HG02759 (cell line): ENCODE measurements around the gene OR2Z1.
"Not testable (repeated sequence)": the region's sequence is repeated elsewhere in the genome, so short reads cannot be mapped to it uniquely, and the experiment has no call there.

ENCODE experiments used
- ATAC-seq: cut with Tn5 transposase; IDR thresholded peaks from one replicate; pipeline ENCODE4 v1.9.1; 2021; ENCODE audit warnings: mild to moderate bottlenecking, moderate library complexity; ENCODE audit not compliant: unreplicated experiment

The OR2Z1 gene

GRCh38 chr19:8702350-8702749 lies 19.1 kb upstream of the OR2Z1 start:
- ATAC-seq = no peak

DNA sequence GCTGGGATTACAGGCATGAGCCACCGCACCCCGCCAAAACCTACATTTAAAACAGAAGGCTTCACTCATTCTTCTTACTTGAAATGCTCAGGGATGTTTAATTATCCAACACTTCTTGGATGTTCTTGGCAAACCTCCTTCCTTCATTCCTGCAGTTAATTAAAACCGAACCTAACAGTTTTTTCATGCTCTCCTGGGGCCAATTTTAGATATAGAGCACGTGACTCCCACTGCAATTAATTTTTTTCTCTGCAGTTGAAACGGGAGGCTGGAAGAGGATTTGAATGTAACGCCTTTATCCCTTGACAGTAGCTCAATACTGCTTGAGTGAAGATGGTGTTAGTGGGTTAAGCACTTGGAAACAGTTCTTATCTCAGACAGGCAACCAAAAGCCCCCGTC lies 18.2 kb upstream of the OR2Z1 start:
- ATAC-seq = no peak

GRCh38 chr19:8705304-8705703 lies 16.1 kb upstream of the OR2Z1 start:
- ATAC-seq = not testable (repeated sequence)

GRCh38 chr19:8705742-8706141 lies 15.7 kb upstream of the OR2Z1 start:
- no peak for ATAC-seq

GRCh38 chr19:8710337-8710736 lies 11.1 kb upstream of the OR2Z1 start:
- not testable (repeated sequence) for ATAC-seq

- ATAC-seq = no peak
Observed at GRCh38 chr19:8722032-8722431, 598 bp downstream of the OR2Z1 start.

DNA sequence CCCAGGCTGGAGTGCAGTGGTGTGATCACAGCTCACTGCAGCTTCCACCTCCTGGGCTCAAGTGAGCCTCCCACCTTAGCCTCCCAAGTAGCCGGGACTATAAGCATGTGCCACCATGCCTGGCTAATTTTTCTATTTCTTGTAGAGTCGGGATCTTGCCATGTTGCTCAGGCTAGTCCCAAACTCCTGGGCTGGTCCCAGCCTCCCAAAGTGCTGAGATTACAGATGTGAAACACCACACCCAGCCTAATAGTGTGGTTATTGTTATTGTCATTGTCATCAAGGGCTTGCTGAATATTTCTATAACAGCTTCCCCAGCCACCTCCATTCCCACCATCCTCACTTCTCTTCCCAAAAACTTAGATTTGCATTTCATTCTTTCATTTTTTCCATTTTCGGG lies 2.8 kb downstream of the OR2Z1 start:
- ATAC-seq = no peak

GRCh38 chr19:8731428-8732169 lies 10.2 kb downstream of the OR2Z1 start:
- no peak for ATAC-seq

GRCh38 chr19:8738377-8738776 lies 16.9 kb downstream of the OR2Z1 start:
- no peak for ATAC-seq

DNA sequence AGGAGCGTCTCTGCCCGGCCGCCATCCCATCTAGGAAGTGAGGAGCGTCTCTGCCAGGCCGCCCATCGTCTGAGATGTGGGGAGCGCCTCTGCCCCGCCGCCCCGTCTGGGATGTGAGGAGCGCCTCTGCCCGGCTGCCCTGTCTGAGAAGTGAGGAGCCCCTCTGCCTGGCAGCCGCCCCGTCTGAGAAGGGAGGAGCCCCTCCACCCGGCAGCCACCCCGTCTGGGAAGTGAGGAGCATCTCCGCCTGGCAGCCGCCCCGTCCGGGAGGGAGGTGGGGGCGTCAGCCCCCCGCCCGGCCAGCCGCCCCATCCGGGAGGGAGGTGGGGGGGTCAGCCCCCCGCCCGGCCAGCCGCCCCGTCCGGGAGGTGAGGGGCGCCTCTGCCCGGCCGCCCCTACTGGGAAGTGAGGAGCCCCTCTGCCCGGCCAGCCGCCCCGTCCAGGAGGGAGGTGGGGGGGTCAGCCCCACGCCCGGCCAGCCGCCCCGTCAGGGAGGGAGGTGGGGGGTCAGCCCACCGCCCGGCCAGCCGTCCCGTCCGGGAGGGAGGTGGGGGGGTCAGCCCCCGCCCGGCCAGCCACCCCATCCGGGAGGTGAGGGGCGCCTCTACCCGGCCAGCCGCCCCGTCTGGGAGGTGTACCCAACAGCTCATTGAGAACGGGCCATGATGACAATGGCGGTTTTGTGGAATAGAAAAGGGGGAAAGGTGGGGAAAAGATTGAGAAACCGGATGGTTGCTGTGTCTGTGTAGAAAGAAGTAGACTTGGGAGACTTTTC lies 18.0 kb downstream of the OR2Z1 start:
- ATAC-seq = not testable (repeated sequence)

GRCh38 chr19:8767257-8767656 lies 45.8 kb downstream of the OR2Z1 start:
- not testable (repeated sequence) for ATAC-seq

- ATAC-seq = not testable (repeated sequence)
Observed at GRCh38 chr19:8769265-8769664, 47.8 kb downstream of the OR2Z1 start.

DNA sequence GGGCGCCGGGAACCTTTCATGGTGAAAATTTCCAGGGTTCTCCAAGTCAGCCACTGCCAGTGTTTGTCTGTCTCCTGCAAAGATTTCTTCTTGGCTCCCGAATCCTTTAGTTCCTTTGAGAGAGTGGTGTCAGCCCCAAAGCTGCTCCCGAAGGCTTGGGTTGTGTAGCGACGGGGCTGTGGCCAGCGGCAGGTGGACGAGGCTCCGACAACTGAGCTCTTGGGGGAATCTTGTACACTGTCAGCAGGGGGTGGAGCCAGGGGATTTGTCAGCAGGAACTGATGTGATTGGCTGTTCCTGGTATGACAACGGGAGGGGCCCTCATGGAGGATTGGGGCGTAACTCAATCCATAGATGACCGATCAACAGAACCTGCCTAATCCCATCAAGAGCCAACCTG lies 52.2 kb downstream of the OR2Z1 start:
- not testable (repeated sequence) for ATAC-seq
